Endodermal cell (in vitro differentiated cells): ENCODE results near the gene DPPA5. TPM values are rescaled to one million over a fixed set of nuclear protein-coding genes. Genes with fewer than 3 reads are reported as not detected.

ENCODE experiments used
- DNase-seq: peaks from one replicate; pipeline ENCODE4 v3.0.0-alpha.2; 2017
- H3K27ac ChIP-seq: 2 replicates; pipeline ENCODE4 v1.5.1; 2013; ENCODE audit warnings: mild to moderate bottlenecking, low read depth, low read length, moderate library complexity
- H3K27me3 ChIP-seq: 2 replicates; pipeline ENCODE4 v1.6.1; 2013; ENCODE audit warnings: mild to moderate bottlenecking, low read length, moderate library complexity; ENCODE audit not compliant: insufficient read depth, control insufficient read depth, poor library complexity, severe bottlenecking
- H3K36me3 ChIP-seq: 2 replicates; pipeline ENCODE4 v1.7.0; 2013; ENCODE audit warnings: mild to moderate bottlenecking, low read length, moderate library complexity; ENCODE audit not compliant: control insufficient read depth, insufficient read depth
- H3K4me1 ChIP-seq: one replicate; pipeline ENCODE4 v1.7.0; 2013; ENCODE audit warnings: low read length; ENCODE audit not compliant: control insufficient read depth, insufficient read depth
- H3K4me3 ChIP-seq: 2 replicates; pipeline ENCODE4 v1.5.1; 2013; ENCODE audit warnings: mild to moderate bottlenecking, low read length, moderate library complexity
- H3K9ac ChIP-seq: 2 replicates; pipeline ENCODE4 v1.6.1; 2013; ENCODE audit warnings: mild to moderate bottlenecking, low read length, moderate library complexity; ENCODE audit not compliant: poor library complexity, severe bottlenecking; ENCODE audit errors: extremely low read depth
- H3K9me3 ChIP-seq: 2 replicates; pipeline ENCODE4 v1.6.1; 2013; ENCODE audit warnings: mild to moderate bottlenecking, low read length, moderate library complexity; ENCODE audit not compliant: control insufficient read depth
- H3K27ac Mint-ChIP-seq: 2 replicates; pipeline ENCODE4 v1.8.0; 2020; ENCODE audit warnings: mixed read lengths
- H3K27me3 Mint-ChIP-seq: 2 replicates; pipeline ENCODE4 v1.8.0; 2021; ENCODE audit warnings: mild to moderate bottlenecking, mixed read lengths; ENCODE audit not compliant: insufficient read depth
- H3K36me3 Mint-ChIP-seq: 2 replicates; pipeline ENCODE4 v1.8.0; 2020; ENCODE audit warnings: low read depth, mixed read lengths
- H3K4me1 Mint-ChIP-seq: 2 replicates; pipeline ENCODE4 v1.8.0; 2020; ENCODE audit warnings: mixed read lengths
- H3K4me3 Mint-ChIP-seq: 2 replicates; pipeline ENCODE4 v1.8.0; 2020; ENCODE audit warnings: mild to moderate bottlenecking, moderate library complexity, mixed read lengths
- H3K9me3 Mint-ChIP-seq: 2 replicates; pipeline ENCODE4 v1.8.0; 2020; ENCODE audit warnings: mild to moderate bottlenecking, mixed read lengths
- CTCF ChIP-seq: fragments of 200-600 bp; sonication (generic); conservative IDR thresholded peaks from 2 replicates; pipeline ENCODE4 v1.5.0; 2021; ENCODE audit warnings: antibody characterized with exemption, mild to moderate bottlenecking
- WGBS, 2 experiments: methylation state at CpG; one replicate each; pipeline versions ENCODE4 v1.1.5 to v1.1.7; 2013; ENCODE audit warnings: missing lambda C conversion rate in 2 of 2, mixed read lengths in 1 of 2; ENCODE audit not compliant: insufficient coverage in 1 of 2, insufficient read length in 1 of 2; 5-methylcytosine and 5-hydroxymethylcytosine counted together
- total RNA-seq, 2 donors: library from RNA; stranded (reverse); fragmentation: NEBNext Ultra II Directional in 1 of 2; extraction: Animal tissue kit (Norgen Biotek cat#: 25700) in 1 of 2; gene quantifications; 2 replicates in 1 of 2; 3 replicates in 1 of 2; pipeline ENCODE4 v1.2.1, GENCODE V29; 2021

Gene DPPA5
- total RNA-seq, 2 donors from 2014 or later, result not detected

- TF ChIP-seq CTCF, result no peak
- WGBS, 2 experiments, result 96 to 100% methylated on average over 13 to 23 of the region's 23 CpGs
- Histone ChIP-seq H3K27ac (no peak overlapping the region), H3K4me3 (no peak overlapping the region), H3K27me3 (no peaks in the 10 kb centered on the region), H3K36me3 (no peaks in the 10 kb centered on the region), H3K9ac (no peak overlapping the region), H3K9me3 (no peaks in the 10 kb centered on the region), H3K4me1 (no peaks in the 10 kb centered on the region)
- Mint-ChIP-seq H3K9me3 (no peaks in the 10 kb centered on the region), H3K4me3 (no peak overlapping the region), H3K27me3 (no peaks in the 10 kb centered on the region), H3K27ac (no peak overlapping the region), H3K36me3 (no peaks in the 10 kb centered on the region), H3K4me1 (peaks cover 7% of the 10 kb centered on the region)
- DNase-seq, result no peak
Measured at GRCh38 chr6:73363537-73363875, 9.4 kb upstream of the DPPA5 start.

- Histone ChIP-seq H3K36me3 (no peaks in the 10 kb centered on the region), H3K4me1 (no peaks in the 10 kb centered on the region), H3K9ac (no peak overlapping the region), H3K27ac (no peak overlapping the region), H3K4me3 (no peak overlapping the region), H3K27me3 (no peaks in the 10 kb centered on the region), H3K9me3 (no peaks in the 10 kb centered on the region)
- Mint-ChIP-seq H3K27ac (no peak overlapping the region), H3K9me3 (no peaks in the 10 kb centered on the region), H3K36me3 (no peaks in the 10 kb centered on the region), H3K4me3 (no peak overlapping the region), H3K27me3 (no peaks in the 10 kb centered on the region), H3K4me1 (peaks cover 2% of the 10 kb centered on the region)
- no peak for DNase-seq
- WGBS, 2 experiments, result 95 to 97% methylated on average over 18 to 31 of the region's 31 CpGs
- TF ChIP-seq CTCF, result no peak
Measured at GRCh38 chr6:73362869-73363536, 8.9 kb upstream of the DPPA5 start.

- Histone ChIP-seq H3K27me3 (no peaks in the 10 kb centered on the region), H3K4me1 (no peaks in the 10 kb centered on the region), H3K9ac (no peak within 1 kb of the TSS), H3K27ac (no peak within 1 kb of the TSS), H3K36me3 (no peaks in the 10 kb centered on the region), H3K9me3 (no peaks in the 10 kb centered on the region), H3K4me3 (no peak within 1 kb of the TSS)
- Mint-ChIP-seq H3K4me3 (no peak within 1 kb of the TSS), H3K9me3 (no peaks in the 10 kb centered on the region), H3K4me1 (no peaks in the 10 kb centered on the region), H3K27me3 (no peaks in the 10 kb centered on the region), H3K36me3 (no peaks in the 10 kb centered on the region), H3K27ac (no peak within 1 kb of the TSS)
- DNase-seq, result no peak
- WGBS, 2 experiments, result 95 to 97% methylated on average over 20 to 23 of the region's 23 CpGs
- no peak for TF ChIP-seq CTCF
Measured at GRCh38 chr6:73362358-73362757, 8.3 kb upstream of the DPPA5 start, which contains the start of gene KHDC3L. Gene KHDC3L (plus strand): TSS chr6:73362658. CDS start chr6:73362730, 72 bp downstream.
